Activated T-cell treated with anti-CD3 and anti-CD28 coated beads, Interleukin-2, amount 50 U/mL, for 24 hours (primary cell): ENCODE data around the gene BCL2A1.
"Not testable (repeated sequence)": the region's sequence is repeated elsewhere in the genome, so short reads cannot be mapped to it uniquely, and the experiment has no call there.

Source experiments
- DNase-seq: peaks from one replicate; pipeline ENCODE4 v3.0.0-alpha.2; 2020
- H3K27ac Mint-ChIP-seq: 2 replicates; pipeline ENCODE4 v1.8.0; 2020; ENCODE audit warnings: mild to moderate bottlenecking, mixed read lengths
- H3K27me3 Mint-ChIP-seq: 2 replicates; pipeline ENCODE4 v1.8.0; 2020; ENCODE audit warnings: mixed read lengths
- H3K36me3 Mint-ChIP-seq: 2 replicates; pipeline ENCODE4 v1.8.0; 2020; ENCODE audit warnings: low read depth, mixed read lengths
- H3K4me1 Mint-ChIP-seq: 2 replicates; pipeline ENCODE4 v1.8.0; 2020; ENCODE audit warnings: low read depth, mixed read lengths
- H3K4me3 Mint-ChIP-seq: 2 replicates; pipeline ENCODE4 v1.8.0; 2020; ENCODE audit warnings: mild to moderate bottlenecking, moderate library complexity, mixed read lengths
- H3K9me3 Mint-ChIP-seq: 2 replicates; pipeline ENCODE4 v1.8.0; 2020; ENCODE audit warnings: mixed read lengths

Gene BCL2A1

GRCh38 chr15:79970624-79971434 lies at the start of gene BCL2A1:
Gene BCL2A1 (minus strand): TSS chr15:79971196. CDS start chr15:79971119, 77 bp downstream.
- Mint-ChIP-seq H3K27ac (peak within 1 kb of the TSS; percentile 99), H3K4me3 (peak within 1 kb of the TSS; percentile 93), H3K36me3 (peaks cover 38% of the 10 kb centered on the region), H3K27me3 (no peaks in the 10 kb centered on the region), H3K4me1 (peaks cover 52% of the 10 kb centered on the region), H3K9me3 (peaks cover 5% of the 10 kb centered on the region)
- peak; percentile 69 for DNase-seq

GRCh38 chr15:80020731-80021130 lies 49.7 kb upstream of the BCL2A1 start:
- no peaks in the 10 kb centered on the region for H3K9me3 Mint-ChIP-seq
- peaks cover 19% of the 10 kb centered on the region for H3K4me1 Mint-ChIP-seq
- peak overlapping the region; percentile 53 for H3K27ac Mint-ChIP-seq
- peaks cover 8% of the 10 kb centered on the region for H3K27me3 Mint-ChIP-seq
- H3K4me3 Mint-ChIP-seq = no peak overlapping the region
- no peaks in the 10 kb centered on the region for H3K36me3 Mint-ChIP-seq
- DNase-seq = no peak

GRCh38 chr15:80020149-80020548 lies 49.2 kb upstream of the BCL2A1 start:
- not testable (repeated sequence) for H3K36me3 Mint-ChIP-seq, H3K4me3 Mint-ChIP-seq, DNase-seq, H3K27me3 Mint-ChIP-seq, H3K27ac Mint-ChIP-seq, H3K9me3 Mint-ChIP-seq
- H3K4me1 Mint-ChIP-seq = peaks cover 19% of the 10 kb centered on the region

- H3K9me3 Mint-ChIP-seq = no peaks in the 10 kb centered on the region
- H3K27me3 Mint-ChIP-seq = peaks cover 8% of the 10 kb centered on the region
- DNase-seq = no peak
- no peaks in the 10 kb centered on the region for H3K36me3 Mint-ChIP-seq
- peaks cover 19% of the 10 kb centered on the region for H3K4me1 Mint-ChIP-seq
- H3K4me3 Mint-ChIP-seq = no peak overlapping the region
- no peak overlapping the region for H3K27ac Mint-ChIP-seq
These were observed 48.3 kb upstream of the BCL2A1 start for GRCh38 chr15:80019168-80019745.

- not testable (repeated sequence) for H3K9me3 Mint-ChIP-seq, H3K27me3 Mint-ChIP-seq, DNase-seq, H3K27ac Mint-ChIP-seq, H3K36me3 Mint-ChIP-seq, H3K4me3 Mint-ChIP-seq
- peaks cover 15% of the 10 kb centered on the region for H3K4me1 Mint-ChIP-seq
These were observed 46.1 kb upstream of the BCL2A1 start for GRCh38 chr15:80017139-80017538.

- not testable (repeated sequence) for DNase-seq, H3K27ac Mint-ChIP-seq, H3K27me3 Mint-ChIP-seq, H3K36me3 Mint-ChIP-seq, H3K9me3 Mint-ChIP-seq, H3K4me3 Mint-ChIP-seq
- peaks cover 12% of the 10 kb centered on the region for H3K4me1 Mint-ChIP-seq
These were observed 45.5 kb upstream of the BCL2A1 start for GRCh38 chr15:80016506-80016905.

- no peak overlapping the region for H3K27ac Mint-ChIP-seq
- DNase-seq = no peak
- no peak overlapping the region for H3K4me3 Mint-ChIP-seq
These were observed 44.2 kb upstream of the BCL2A1 start for GRCh38 chr15:80015156-80015555.

GRCh38 chr15:80014186-80014585 lies 43.2 kb upstream of the BCL2A1 start:
- not testable (repeated sequence) for H3K36me3 Mint-ChIP-seq, H3K4me3 Mint-ChIP-seq, H3K27me3 Mint-ChIP-seq, H3K9me3 Mint-ChIP-seq, DNase-seq, H3K27ac Mint-ChIP-seq
- peaks cover 17% of the 10 kb centered on the region for H3K4me1 Mint-ChIP-seq

More at GRCh38 chr15:80015156-80015555, 44.2 kb upstream of the BCL2A1 start:
- Mint-ChIP-seq H3K9me3 (no peaks in the 10 kb centered on the region), H3K27me3 (no peaks in the 10 kb centered on the region), H3K4me1 (peaks cover 16% of the 10 kb centered on the region), H3K36me3 (no peaks in the 10 kb centered on the region)

GRCh38 chr15:80012060-80012726 lies 41.2 kb upstream of the BCL2A1 start:
- H3K4me3 Mint-ChIP-seq = no peak overlapping the region
- no peaks in the 10 kb centered on the region for H3K36me3 Mint-ChIP-seq
- H3K9me3 Mint-ChIP-seq = no peaks in the 10 kb centered on the region
- no peak for DNase-seq
- no peak overlapping the region for H3K27ac Mint-ChIP-seq
- H3K4me1 Mint-ChIP-seq = peaks cover 19% of the 10 kb centered on the region
- no peaks in the 10 kb centered on the region for H3K27me3 Mint-ChIP-seq

- Mint-ChIP-seq H3K9me3 (no peaks in the 10 kb centered on the region), H3K36me3 (no peaks in the 10 kb centered on the region), H3K27me3 (no peaks in the 10 kb centered on the region), H3K27ac (no peak overlapping the region), H3K4me3 (no peak overlapping the region), H3K4me1 (peaks cover 19% of the 10 kb centered on the region)
- DNase-seq = no peak
These were observed 40.6 kb upstream of the BCL2A1 start for GRCh38 chr15:80011596-80011995.

GRCh38 chr15:80011041-80011523 lies 40.1 kb upstream of the BCL2A1 start:
- not testable (repeated sequence) for H3K27me3 Mint-ChIP-seq, H3K4me3 Mint-ChIP-seq, H3K9me3 Mint-ChIP-seq, DNase-seq, H3K36me3 Mint-ChIP-seq
- Mint-ChIP-seq H3K4me1 (peaks cover 19% of the 10 kb centered on the region), H3K27ac (peak overlapping the region; percentile 61)

GRCh38 chr15:80010131-80010673 lies 39.2 kb upstream of the BCL2A1 start:
- Mint-ChIP-seq H3K4me3 (no peak overlapping the region), H3K9me3 (no peaks in the 10 kb centered on the region)

GRCh38 chr15:80007532-80007931 lies 36.5 kb upstream of the BCL2A1 start:
- no peak overlapping the region for H3K27ac Mint-ChIP-seq
- H3K4me1 Mint-ChIP-seq = peaks cover 19% of the 10 kb centered on the region

More at GRCh38 chr15:80010131-80010673, 39.2 kb upstream of the BCL2A1 start:
- Mint-ChIP-seq H3K27me3 (no peaks in the 10 kb centered on the region), H3K27ac (no peak overlapping the region), H3K4me1 (peaks cover 19% of the 10 kb centered on the region), H3K36me3 (no peaks in the 10 kb centered on the region)
- no peak for DNase-seq

GRCh38 chr15:80006946-80007345 lies 36.0 kb upstream of the BCL2A1 start:
- H3K4me3 Mint-ChIP-seq = no peak overlapping the region
- H3K27me3 Mint-ChIP-seq = no peaks in the 10 kb centered on the region
- no peak for DNase-seq
- H3K9me3 Mint-ChIP-seq = no peaks in the 10 kb centered on the region
- no peak overlapping the region for H3K27ac Mint-ChIP-seq
- peaks cover 19% of the 10 kb centered on the region for H3K4me1 Mint-ChIP-seq
- H3K36me3 Mint-ChIP-seq = no peaks in the 10 kb centered on the region

More at GRCh38 chr15:80007532-80007931, 36.5 kb upstream of the BCL2A1 start:
- no peak overlapping the region for H3K4me3 Mint-ChIP-seq
- no peaks in the 10 kb centered on the region for H3K9me3 Mint-ChIP-seq
- no peaks in the 10 kb centered on the region for H3K36me3 Mint-ChIP-seq
- no peak for DNase-seq
- H3K27me3 Mint-ChIP-seq = no peaks in the 10 kb centered on the region
